Epidermal melanocyte (primary cell): Measurements from ENCODE around the gene BLOC1S3.

Source experiments
- DNase-seq: peaks from one replicate; pipeline ENCODE4 v3.0.0; 2011; ENCODE audit warnings: low spot score; ENCODE audit not compliant: insufficient read length

BLOC1S3 gene

DNA sequence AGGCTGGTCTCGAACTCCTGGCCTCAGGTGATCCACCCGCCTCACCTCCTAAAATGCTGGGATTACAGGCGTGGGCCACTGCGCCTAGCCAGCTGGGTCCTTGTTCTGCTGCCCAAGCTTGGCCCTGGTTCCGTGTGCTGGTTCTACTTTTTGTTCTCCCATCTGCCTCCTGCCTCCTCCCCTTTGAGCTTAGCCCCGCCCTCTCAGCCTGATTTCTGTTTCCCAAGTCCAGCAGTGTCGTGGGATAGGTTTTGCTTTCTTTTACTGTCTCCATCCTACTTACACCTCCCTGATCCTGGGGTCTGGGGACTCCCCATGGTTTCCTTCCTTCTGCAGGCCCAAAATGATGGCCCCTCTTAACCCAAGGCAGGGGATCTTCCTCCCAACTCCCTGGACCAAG lies 2.4 kb downstream of the BLOC1S3 start:
- DNase-seq: no peak

DNA sequence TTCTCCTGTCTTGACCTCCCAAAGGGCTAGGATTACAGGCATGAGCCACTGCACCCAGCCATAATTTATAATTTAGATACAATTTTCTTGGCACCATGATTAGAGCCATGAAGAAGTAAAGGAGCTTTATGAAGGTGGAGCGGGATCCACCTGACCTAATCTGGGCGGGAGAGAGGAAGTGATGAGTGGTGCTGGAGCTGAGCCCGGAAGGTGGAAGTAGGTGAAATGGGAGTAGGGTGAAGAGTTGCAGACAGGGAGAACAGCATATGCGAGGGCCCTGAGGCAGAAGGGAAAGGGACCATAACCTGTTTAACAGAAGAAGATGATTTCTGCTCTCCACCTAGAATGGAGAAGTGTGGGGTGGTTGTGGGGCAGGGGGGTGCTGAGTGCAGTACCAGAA lies 4.2 kb downstream of the BLOC1S3 start:
- DNase-seq: no peak

DNA sequence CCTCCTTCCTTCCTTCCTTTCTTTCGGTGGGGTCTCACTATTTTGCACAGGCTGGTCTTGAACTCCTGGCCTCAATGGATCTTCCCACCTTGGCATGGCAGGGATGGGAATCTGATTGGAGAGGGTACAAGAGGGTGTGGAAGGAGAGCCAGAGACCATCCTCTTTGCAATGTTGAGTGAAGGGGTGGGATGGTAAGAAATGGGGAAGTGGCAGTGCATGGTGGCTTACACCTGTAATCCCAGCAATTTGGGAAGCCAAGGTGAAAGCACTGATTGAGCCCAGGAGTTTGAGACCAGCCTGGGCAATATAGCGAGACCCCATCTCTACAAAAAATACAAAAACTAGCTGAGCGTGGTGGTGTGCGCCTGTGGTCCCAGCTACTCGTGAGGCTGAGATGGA lies 5.5 kb downstream of the BLOC1S3 start:
- DNase-seq: no peak

DNA sequence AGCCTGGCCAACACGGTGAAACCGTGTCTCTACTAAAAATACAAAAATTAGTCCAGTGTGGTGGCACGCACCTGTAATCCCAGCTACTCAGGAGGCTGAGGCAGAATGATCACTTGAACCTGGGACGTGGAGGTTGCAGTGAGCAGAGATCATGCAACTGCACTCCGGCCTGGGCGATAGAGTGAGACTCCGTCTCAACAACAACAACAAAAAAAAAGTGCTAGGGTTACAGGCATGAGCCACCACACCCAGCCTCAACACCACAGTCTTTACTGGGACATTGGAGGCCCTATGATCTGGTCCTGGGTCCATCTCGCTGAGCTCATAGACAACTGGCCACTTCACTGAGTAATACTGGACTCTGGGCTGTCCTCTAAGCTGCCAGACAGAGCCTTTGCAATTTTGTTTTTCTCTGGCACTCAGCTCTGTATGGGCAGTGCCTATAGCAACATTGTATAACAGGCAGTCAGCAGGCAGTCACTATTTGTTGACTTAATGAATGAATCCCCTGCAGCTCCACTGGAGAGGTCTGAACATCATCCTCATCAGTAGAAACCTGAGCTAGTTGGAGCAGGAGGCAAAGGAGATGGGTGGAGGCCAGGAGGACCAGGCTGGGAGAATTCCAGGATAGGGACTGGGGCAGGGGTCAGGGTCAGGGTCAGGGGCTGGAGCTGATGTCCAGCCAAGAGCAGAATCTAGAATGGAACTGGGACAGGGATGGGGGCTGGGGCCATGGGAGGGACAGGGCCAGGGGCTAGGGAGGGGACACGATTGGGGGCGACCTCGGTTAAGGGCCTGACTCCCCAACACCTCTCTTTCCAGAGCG lies 8.1 kb downstream of the BLOC1S3 start:
- no peak for DNase-seq

DNA sequence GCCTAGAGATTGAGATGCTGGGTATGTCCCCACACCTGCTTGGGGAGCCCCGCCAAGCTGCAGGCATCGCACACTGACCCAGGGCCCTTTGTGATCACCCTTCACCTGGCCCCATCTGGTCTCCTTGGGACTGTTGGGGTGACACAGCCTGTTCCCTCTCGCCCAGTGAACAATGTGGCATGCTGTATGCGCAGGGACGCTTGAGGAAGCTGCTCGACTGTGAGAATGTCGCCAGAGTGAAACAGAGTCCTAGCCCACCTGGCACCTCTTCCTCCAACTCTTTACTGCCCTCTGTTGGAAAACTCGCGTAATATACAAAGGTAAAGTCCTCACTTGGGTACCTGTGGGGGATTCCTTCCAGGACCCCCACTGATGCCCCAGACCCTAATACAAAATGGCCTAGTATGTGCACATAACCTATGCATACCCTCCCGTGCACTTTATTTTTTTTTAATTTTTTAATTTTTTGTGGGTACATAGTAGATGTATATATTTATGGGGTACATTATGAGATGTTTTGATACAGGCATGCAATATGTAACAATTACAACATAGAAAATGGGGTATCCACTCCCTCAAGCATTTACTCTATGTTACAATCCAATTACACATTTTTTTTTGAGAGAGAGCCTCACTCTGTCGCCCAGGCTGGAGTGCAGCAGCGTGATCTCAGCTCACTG lies 9.0 kb downstream of the BLOC1S3 start:
- DNase-seq: no peak

DNA sequence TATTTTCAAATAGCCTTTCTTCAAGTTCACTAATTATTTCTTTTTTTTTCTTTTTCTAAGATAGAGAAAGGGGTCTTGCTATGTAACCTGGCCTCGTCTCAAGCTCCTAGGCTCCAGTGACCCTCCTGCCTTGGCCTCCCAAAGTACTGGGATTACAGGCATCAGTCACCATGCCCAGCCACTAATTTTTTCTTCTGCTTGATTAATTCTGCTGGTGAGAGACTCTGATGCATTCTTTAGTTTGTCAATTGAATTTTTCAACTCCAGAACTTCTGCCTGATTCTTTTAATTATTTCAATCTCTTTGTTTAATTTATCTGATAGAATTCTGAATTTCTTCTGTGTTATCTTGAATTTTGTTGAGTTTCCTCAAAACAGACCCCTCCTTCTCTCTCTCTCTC lies 11.4 kb downstream of the BLOC1S3 start:
- DNase-seq: no peak

DNA sequence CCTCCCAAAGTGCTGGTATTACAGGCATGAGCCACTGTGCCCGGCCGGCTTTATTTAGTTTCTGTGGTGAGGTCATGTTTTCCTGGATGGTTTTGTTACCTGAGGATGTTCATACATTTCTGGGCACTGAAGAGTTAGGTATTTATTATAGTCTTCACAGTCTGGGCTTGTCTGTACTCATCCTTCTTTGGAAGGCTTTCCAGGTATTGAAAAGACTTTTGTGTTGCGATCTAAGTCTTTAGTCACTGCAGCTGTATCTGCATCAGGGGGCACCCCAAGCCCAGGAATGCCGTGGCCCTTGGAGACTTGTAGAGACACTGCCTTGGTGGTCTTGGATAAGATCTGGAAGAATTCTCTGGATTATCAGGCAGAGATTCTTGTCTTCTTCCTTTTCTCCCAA lies 12.8 kb downstream of the BLOC1S3 start:
- no peak for DNase-seq

DNA sequence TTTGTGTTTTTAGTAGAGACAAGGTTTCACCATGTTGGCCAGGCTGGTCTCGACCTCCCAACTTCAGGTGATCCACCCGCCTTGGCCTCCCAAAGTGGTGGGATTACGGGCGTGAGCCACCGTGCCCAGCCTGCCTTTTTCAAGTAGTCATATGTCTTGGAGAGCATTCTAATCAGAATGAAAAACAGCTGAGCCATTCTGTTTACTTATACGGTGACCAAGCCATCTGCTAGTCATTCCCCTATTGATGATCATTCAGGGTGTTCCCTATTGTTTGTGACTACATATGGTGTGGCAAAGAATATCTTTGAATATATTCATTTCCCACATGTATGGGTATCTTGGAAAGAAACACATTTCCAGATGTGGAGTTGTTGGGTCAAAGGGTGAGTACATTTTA lies 17.2 kb downstream of the BLOC1S3 start:
- no peak for DNase-seq

DNA sequence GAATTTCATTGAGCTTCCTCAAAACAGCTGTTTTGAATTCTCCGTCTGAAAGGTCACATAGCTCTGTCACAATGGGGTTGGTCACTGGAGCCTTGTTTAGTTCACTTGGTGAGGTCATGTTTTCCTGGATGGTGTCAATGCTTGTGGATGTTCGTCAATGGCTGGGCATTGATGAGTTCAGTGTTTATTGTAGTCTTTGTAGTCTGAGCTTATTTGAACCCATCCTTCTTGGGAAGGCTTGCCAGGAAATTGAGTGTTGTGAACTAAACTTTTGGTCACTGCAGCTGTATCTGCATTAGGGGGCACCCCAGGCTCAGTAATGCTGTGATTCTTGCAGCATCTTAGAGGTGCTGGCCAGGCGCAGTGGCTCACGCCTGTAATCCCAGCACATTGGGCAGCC lies 22.0 kb downstream of the BLOC1S3 start:
- no peak for DNase-seq

DNA sequence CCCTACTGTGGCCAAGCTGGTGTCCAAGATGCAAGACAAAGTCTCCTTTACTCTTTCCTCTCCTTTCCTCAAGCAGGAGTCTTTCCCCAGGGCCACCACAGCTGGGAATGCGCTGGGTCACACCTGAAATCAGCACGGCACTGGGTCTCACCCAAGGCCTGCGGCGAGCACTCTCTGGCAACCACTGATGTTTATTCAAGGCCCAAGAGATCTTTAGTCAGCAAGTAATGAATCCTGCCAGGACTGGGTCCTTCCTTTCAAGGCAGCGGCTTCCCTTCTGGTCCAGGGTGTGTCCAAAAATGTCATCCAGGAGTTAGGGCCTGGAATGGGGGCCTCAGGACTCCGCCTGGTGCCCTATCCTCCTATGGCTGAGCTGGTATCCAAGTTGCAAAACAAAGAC lies 24.1 kb downstream of the BLOC1S3 start:
- no peak for DNase-seq

DNA sequence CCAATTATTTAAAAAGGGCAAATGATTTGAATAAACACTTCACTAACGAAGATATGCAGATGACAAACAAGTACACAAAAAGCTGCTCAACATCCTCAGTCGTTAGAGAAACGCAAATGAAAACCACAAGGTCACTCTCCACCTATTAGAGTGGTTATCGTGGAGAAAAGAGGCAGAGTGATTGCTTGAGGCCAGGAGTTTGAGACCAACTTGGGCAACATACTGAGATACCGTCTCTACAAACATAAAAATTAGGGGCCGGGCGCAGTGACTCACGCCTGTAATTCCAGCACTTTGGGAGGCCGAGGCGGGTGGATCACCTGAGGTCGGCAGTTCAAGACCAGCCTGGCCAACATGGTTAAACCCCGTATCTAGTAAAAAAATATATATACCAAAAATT lies 27.2 kb downstream of the BLOC1S3 start:
- no peak for DNase-seq

DNA sequence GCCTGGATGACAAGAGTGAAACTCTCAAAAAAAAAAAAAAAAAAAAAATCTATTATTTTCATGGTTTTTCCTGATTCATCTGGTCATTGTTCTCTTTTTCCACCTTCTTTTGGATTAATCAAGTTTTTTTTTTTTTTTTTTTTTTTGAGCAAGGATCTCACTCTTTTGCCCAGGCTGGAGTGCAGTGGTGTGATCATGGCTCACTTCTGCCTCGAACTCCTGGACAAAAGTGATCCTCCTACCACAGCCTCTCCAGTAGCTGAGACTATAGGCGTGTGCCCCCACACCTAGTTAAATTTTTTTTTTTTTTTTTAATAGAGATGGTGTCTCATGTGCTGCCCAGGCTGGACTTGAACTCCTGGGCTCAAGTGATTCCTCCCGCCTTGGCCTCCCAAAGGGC lies 27.7 kb downstream of the BLOC1S3 start:
- no peak for DNase-seq

DNA sequence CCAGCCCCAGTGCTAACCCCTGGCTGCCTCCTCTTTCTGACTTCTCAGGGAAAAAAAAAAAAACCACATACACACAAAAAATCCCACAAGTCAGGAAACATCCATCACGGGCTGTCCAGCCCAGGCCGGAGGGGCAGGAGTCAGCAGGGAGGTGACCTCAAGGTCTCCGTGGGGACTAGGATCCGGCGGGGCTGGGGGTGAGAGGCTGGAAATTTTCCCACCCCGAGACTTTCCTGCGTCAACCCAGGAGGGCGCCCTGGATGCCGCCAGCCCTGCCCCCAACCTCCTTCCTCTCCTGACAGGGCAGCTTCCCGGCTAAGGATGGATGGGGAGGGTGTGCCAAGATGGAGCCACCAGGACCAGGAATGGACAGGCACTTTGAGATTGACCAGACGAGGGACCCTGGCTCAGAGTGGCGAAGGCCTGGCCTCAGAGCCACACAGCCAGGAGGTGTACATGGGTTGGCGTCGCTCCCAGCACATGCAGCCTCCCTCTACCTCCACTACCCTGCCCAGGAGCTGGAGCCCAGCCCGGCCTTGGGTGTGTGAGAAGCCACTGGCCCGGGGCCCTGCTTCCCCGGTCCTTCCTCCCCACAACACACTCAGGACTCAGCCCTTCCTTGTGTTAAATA lies 33.3 kb downstream of the BLOC1S3 start:
- DNase-seq: no peak

DNA sequence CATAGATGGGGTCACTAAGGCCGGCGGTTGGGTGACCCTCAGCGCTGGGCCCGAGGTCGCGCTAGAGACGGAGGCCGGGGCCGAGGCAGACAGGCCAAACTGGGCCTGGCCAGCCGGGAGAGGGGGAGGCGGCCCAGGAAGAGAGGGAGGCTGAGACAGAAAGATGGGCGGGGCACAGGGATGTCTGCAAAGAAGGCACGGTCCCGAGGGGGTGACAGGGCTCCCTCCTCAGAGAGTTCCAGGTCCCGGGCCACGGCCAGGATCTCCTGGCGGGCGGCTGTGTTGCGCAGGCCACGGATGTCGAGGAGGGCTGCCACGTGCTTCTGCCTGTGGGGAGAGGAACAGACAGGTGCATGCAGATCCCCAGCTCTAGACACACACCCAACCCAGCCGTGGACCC lies 34.4 kb downstream of the BLOC1S3 start:
- DNase-seq: no peak

DNA sequence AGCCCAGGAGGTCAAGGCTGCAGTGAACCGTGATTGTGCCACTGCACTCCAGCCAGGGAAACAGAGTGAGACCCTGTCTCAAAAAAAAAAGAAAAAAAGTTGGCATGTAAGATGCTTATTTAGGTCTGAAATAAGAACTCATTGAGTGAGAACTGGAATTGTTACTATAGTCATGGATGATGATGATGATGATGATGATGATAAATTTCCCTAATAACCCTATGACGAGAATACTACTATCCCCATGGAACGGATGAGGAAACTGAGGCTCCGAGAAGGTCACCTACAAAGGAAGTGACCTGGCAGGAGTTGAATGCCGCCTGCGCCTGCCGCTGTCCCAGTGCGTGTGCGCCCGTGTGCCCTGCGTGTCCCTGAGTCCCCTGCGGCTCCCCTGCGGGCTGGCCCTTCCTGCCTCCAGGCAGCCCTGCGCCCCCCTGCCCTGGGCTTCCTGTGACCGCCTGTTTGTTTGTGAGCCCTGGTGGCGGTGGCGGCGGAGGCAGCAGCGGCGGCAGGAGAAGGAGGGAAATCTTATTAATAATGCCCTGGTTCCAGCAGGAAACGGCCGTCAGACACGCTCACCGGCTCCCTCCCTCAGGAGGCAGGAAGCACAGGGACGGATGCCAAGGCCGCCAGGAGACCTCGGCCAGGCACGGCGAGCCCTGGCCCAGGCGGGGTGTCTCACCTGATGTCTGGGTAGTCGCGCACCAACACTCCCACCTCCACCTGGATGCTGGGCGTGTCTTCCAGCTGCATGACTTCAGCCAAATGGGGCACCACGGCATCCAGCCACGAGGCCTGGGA lies 37.0 kb downstream of the BLOC1S3 start:
- DNase-seq: no peak

DNA sequence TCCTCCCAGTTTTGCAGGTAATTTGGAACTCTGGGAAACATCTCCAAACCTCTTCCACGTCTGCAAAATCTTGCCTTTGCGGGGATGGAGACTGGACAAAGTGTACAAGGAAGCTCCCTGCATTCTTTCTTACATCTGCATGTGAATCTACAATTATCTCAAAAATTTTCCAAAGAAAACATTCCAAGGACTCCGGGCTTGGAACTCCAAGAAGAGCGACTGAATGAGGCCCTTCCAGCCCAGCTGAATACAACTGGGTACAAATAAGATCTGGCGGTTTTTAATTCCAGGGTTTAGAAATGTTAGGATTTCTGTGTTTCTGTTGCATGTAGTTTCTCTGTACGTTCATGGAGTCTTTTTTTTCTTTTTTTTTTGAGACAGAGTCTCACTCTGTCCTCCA lies 38.1 kb downstream of the BLOC1S3 start:
- DNase-seq: no peak

DNA sequence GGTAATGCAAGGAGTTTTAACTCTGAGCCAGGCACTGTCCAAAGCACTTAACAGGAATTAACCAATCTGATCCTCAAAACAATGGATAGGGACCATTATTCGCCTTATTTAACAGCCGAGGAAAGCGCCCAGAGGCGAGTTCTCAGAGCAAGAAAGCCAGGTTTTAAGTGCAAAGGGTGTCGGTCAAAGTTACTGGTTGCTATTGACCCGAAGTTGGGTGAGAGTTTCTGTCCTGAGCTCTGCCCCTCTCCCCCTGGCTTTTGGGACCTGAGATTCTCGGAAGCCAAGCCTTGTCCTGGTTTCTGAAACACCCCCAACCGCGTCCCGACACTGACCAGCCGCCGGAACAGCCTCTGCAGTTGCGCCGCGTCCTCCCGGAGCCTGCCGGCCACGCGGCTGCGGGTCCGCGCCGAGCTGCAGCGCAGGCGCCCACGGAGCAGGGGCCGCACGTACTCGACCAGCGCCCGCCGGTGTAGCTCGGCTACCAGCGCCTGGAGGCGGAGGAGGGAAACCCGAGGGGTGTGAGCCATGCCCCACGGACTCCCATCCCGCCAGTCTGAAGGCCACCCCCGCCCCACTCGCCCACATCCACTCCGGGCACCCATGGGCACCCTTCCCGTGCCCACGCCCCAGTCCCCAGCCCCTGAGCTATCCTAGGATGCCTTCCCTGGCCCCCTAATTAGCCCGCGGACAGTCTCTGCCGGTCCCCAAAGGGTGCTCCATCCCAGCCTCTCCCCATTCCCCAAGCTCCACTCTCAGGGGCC lies 38.8 kb downstream of the BLOC1S3 start:
- no peak for DNase-seq

DNA sequence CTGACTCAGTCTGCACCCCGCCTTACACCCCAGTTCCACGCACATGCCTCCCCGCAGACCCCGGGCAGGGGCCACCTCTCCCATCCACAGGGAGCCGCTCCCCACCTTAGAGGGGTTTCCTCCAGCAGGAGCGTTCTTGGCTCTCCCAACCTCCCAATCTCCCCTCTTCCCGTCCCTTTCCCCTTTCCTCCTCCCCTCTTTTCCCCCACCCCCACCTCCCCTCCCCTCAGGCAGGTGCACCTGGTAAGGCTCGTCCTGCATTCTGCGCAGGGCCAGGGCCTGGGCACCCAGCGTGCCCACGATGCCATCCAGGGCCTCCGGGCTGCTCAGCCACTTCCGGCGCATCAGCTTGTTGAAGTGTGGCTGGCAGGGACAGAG lies 39.4 kb downstream of the BLOC1S3 start:
- no peak for DNase-seq

DNA sequence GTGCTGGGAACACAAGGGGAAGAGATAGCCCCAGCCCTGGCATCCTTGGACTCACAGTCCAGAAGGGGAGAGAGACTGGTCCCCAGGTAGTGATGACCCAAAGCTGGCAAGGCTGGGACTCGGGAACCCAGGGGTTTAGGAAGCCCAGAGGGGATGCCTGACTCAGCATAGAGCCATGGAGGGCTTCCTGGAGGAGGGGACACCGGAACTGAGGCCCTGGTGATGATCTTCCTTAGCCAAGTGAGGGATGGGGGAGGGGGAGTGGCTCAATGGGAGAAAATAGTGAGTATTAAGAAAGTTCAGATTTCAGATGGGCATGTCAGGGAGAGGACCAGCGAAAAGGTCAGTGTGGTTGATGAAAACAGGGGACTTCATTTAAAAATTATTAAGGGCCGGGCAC lies 39.8 kb downstream of the BLOC1S3 start:
- DNase-seq: no peak

DNA sequence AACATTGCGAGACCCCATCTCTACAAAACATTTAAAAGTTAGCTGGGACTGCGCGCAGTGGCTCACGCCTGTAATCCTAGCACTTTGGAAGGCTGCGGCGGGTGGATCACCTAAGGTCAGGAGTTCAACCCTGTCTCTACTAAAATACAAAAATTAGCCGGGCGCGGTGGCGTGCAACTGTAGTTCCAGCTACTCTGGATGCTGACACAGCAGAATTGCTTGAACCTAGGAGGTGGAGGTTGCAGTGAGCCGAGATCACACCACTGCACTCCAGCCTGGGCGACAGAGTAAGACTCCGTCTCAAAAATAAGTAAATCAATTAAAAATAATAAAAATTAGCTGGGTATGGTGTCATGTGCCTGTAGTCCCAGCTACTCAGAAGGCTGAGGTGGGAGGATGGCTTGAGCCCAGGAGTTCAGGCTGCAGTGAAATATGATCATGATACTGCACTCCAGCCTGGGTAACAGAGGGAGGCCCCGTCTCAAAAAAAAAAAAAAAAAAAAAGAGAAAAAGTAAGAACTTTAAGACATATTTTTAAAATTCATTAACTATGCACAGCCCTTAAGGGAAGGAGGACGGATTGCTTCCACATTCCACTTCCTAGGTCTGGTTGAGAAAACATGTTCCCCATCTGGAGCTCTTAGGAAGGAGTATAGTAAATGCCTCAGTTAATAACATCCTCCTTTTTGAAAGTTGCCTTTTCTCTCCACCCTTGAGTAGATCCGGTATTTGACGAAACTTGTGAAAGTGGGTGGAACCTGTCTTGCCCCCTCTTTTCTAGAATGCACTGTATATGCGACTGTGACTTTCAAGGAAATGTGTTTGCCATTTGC lies 40.5 kb downstream of the BLOC1S3 start:
- DNase-seq: no peak
